Peyer's patch (tissue), 4 donors: Measurements from ENCODE around the gene MAN1C1. TPM values are rescaled to one million over a fixed set of nuclear protein-coding genes. Genes with fewer than 3 reads are reported as not detected.

Experiments
- DNase-seq, 3 donors: peaks; one replicate each; pipeline ENCODE4 v3.0.0-alpha.2; 2017 to 2019
- H3K27ac ChIP-seq, 4 donors: fragments of 200-600 bp; sonication (generic); one replicate each; pipeline ENCODE4 v1.5.1; 2016 to 2019
- H3K27me3 ChIP-seq, 2 donors: fragments of 200-600 bp; sonication (generic); one replicate each; pipeline ENCODE4 v1.5.1; 2019
- H3K36me3 ChIP-seq, 3 donors: fragments of 200-600 bp; sonication (generic); one replicate each; pipeline ENCODE4 v1.5.1; 2016 to 2019
- H3K4me1 ChIP-seq, 4 donors: fragments of 200-600 bp; sonication (generic); one replicate each; pipeline ENCODE4 v1.5.1; 2016 to 2019
- H3K4me3 ChIP-seq, 4 donors: fragments of 200-600 bp; sonication (generic); 1 replicate in 3 of 4; 2 replicates in 1 of 4; pipeline ENCODE4 v1.5.1; 2016 to 2019; ENCODE audit warnings: mild to moderate bottlenecking in 1 of 4
- H3K9me3 ChIP-seq, 4 donors: fragments of 200-600 bp; sonication (generic); one replicate each; pipeline ENCODE4 v1.5.1; 2016 to 2019; ENCODE audit warnings: mild to moderate bottlenecking in 1 of 4
- CTCF ChIP-seq, 6 experiments: fragments of 450-650 bp in 4 of 6; fragments of 200-600 bp in 2 of 6; sonication (generic) in 1 of 6; IDR thresholded peaks; one replicate each; pipeline ENCODE4 v1.5.1; 2017 to 2019; ENCODE audit warnings: antibody characterized with exemption in 6 of 6, mild to moderate bottlenecking in 3 of 6, moderate library complexity in 1 of 6
- POLR2A ChIP-seq, 2 donors: fragments of 450-650 bp; IDR thresholded peaks; one replicate each; pipeline ENCODE4 v1.5.1; 2017; ENCODE audit warnings: antibody characterized with exemption in 2 of 2, mild to moderate bottlenecking in 2 of 2, moderate library complexity in 2 of 2
- total RNA-seq, 4 donors: library from RNA; depleted of rRNA; stranded (reverse); fragments of >200 nt; gene quantifications; one replicate each; pipeline ENCODE4 v1.1.0, GENCODE V29; 2016

Gene MAN1C1
- total RNA-seq, 4 donors from 2014 or later = 2.3 to 10.7 (median 6.7) TPM

DNA sequence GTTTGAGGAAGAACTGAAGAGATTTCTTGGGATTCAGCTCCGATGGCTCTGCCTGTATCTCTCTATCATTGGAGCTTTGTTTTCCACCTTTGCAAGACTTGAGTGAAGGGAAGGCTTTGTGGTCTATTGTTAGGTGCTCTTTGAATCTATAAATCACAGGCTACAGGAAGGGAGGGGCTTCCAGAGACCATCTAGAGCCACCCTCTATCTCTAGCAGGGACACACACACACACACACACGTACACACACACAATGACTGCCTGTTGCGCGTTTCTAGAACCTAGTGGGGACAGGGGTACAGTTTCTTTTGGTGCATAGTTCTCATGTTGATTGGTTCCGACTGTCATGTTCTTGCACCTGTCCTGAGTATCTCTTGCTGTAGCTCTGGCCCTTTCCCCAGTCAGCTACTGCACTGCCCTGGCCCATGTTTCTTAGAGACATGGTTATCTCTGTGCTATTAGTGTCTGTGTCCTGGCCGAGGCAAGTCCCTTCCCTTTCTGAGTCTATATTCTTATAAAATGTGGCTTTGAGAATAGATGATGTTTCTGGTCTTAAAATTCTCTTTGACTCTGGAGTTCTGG is 60.7 kb downstream of the MAN1C1 start:
- H3K4me1 ChIP-seq = peaks cover 0 to 4% (median 2%) of the 10 kb centered on the region in 4 donors
- H3K36me3 ChIP-seq = no peaks in the 10 kb centered on the region
- no peaks in the 10 kb centered on the region for H3K9me3 ChIP-seq
- no peak overlapping the region for H3K4me3 ChIP-seq
- TF ChIP-seq CTCF (IDR thresholded peaks at IDR 0.05) = no peak
- TF ChIP-seq POLR2A (IDR thresholded peaks at IDR 0.05) = no peak
- H3K27ac ChIP-seq = no peak overlapping the region
- no peaks in the 10 kb centered on the region for H3K27me3 ChIP-seq
- no peak for DNase-seq

GRCh38 chr1:25679171-25679570 is 62.6 kb downstream of the MAN1C1 start:
- no peak for DNase-seq
- no peak overlapping the region for H3K27ac ChIP-seq
- H3K27me3 ChIP-seq = no peaks in the 10 kb centered on the region
- no peaks in the 10 kb centered on the region for H3K9me3 ChIP-seq
- peaks cover 0 to 4% (median 2%) of the 10 kb centered on the region in 4 donors for H3K4me1 ChIP-seq
- TF ChIP-seq POLR2A (IDR thresholded peaks at IDR 0.05) = no peak
- TF ChIP-seq CTCF (IDR thresholded peaks at IDR 0.05) = no peak
- no peaks in the 10 kb centered on the region for H3K36me3 ChIP-seq
- no peak overlapping the region for H3K4me3 ChIP-seq

- Histone ChIP-seq H3K27ac (no peak overlapping the region), H3K4me1 (peaks cover 0 to 4% (median 2%) of the 10 kb centered on the region in 4 donors), H3K36me3 (no peaks in the 10 kb centered on the region), H3K27me3 (no peaks in the 10 kb centered on the region), H3K9me3 (no peaks in the 10 kb centered on the region), H3K4me3 (no peak overlapping the region)
- no peak for DNase-seq
- TF ChIP-seq POLR2A (IDR thresholded peaks at IDR 0.05) (no peak), CTCF (IDR thresholded peaks at IDR 0.05) (no peak)
These were observed 64.1 kb downstream of the MAN1C1 start for GRCh38 chr1:25680701-25681100.

DNA sequence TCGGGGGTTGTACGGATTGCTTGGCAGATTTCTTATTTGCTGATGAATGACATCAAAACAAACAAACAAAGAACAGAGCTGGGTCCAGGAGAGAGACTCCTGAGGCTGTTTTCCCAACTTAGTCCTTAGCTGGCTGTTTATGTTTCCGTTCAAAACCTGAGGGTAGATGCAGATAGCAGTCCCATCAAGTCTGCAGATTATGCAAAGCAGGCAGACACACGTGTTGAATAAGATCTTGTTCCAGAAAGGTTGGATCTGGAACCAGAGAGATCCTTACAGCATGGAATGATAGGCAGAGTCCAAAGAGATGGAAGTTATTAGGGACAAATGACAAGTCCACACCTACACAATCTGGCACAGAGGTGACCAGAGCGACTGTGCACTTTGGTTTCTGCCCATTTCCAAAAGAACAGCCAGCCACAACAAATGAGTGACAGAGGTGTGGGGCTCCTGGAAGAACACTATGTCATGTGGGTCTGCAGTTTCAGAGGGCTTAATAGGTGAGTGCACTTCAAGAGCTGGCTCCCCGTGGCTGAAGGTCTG is 65.5 kb downstream of the MAN1C1 start:
- Histone ChIP-seq H3K36me3 (no peaks in the 10 kb centered on the region), H3K27ac (no peak overlapping the region), H3K9me3 (no peaks in the 10 kb centered on the region), H3K4me3 (no peak overlapping the region), H3K4me1 (no peaks in the 10 kb centered on the region), H3K27me3 (no peaks in the 10 kb centered on the region)
- no peak for DNase-seq
- no peak for TF ChIP-seq POLR2A (IDR thresholded peaks at IDR 0.05)
- TF ChIP-seq CTCF (IDR thresholded peaks at IDR 0.05) = no peak

DNA sequence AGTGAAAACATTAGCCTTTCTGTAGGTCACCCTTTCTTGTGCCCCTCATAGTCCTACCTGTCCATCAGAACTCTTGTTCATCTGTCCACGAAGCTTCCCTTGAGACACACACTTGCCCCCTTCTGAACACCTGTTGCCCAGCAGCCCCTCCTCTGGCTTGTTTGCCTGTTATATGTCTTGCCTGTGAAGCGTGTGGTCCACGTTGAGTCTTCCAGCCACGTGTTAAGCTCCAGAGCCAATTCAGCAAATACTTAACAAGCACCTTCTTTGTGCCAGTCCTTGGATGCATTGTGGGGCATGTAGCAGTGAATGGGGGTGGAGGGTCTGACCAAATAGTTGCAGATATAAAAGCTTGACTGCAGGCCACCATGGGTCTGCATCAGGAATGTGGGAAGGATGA is 66.6 kb downstream of the MAN1C1 start:
- Histone ChIP-seq H3K9me3 (no peaks in the 10 kb centered on the region), H3K36me3 (no peaks in the 10 kb centered on the region), H3K4me1 (peaks cover 0 to 4% (median 0%) of the 10 kb centered on the region in 4 donors), H3K27ac (no peak overlapping the region), H3K27me3 (no peaks in the 10 kb centered on the region), H3K4me3 (no peak overlapping the region)
- TF ChIP-seq CTCF (IDR thresholded peaks at IDR 0.05) (no peak), POLR2A (IDR thresholded peaks at IDR 0.05) (no peak)
- DNase-seq = no peak
